HEK293 (cell line): ENCODE measurements around the gene ZNF229.

ENCODE experiments used
- CTCF ChIP-seq: fragments of 450-650 bp; formaldehyde crosslinking; IDR thresholded peaks from 2 replicates; pipeline ENCODE4 v1.5.1; 2016; ENCODE audit warnings: missing biosample characterization, missing genetic modification characterization
- ZNF404 ChIP-seq: fragments of 450-650 bp; formaldehyde crosslinking; IDR thresholded peaks from 2 replicates; pipeline ENCODE4 v1.5.1; 2017; ENCODE audit warnings: missing biosample characterization, missing genetic modification characterization
- TF ChIP-seq, protein P1 (sequence below): fragments of 450-650 bp; formaldehyde crosslinking; IDR thresholded peaks from 2 replicates; pipeline ENCODE4 v1.5.1; 2016; ENCODE audit warnings: missing biosample characterization, missing genetic modification characterization

- TF ChIP-seq CTCF (tag by site-specific recombination) (no peak), ZNF404 (tag by site-specific recombination) (no peak)
- TF ChIP-seq, protein P1, sequence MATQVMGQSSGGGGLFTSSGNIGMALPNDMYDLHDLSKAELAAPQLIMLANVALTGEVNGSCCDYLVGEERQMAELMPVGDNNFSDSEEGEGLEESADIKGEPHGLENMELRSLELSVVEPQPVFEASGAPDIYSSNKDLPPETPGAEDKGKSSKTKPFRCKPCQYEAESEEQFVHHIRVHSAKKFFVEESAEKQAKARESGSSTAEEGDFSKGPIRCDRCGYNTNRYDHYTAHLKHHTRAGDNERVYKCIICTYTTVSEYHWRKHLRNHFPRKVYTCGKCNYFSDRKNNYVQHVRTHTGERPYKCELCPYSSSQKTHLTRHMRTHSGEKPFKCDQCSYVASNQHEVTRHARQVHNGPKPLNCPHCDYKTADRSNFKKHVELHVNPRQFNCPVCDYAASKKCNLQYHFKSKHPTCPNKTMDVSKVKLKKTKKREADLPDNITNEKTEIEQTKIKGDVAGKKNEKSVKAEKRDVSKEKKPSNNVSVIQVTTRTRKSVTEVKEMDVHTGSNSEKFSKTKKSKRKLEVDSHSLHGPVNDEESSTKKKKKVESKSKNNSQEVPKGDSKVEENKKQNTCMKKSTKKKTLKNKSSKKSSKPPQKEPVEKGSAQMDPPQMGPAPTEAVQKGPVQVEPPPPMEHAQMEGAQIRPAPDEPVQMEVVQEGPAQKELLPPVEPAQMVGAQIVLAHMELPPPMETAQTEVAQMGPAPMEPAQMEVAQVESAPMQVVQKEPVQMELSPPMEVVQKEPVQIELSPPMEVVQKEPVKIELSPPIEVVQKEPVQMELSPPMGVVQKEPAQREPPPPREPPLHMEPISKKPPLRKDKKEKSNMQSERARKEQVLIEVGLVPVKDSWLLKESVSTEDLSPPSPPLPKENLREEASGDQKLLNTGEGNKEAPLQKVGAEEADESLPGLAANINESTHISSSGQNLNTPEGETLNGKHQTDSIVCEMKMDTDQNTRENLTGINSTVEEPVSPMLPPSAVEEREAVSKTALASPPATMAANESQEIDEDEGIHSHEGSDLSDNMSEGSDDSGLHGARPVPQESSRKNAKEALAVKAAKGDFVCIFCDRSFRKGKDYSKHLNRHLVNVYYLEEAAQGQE (tag by site-specific recombination) = no peak
Measured at GRCh38 chr19:44447916-44448674, at the start of gene ZNF229.
